ENCODE measurements around the gene FLNC.

Gene FLNC

DNA sequence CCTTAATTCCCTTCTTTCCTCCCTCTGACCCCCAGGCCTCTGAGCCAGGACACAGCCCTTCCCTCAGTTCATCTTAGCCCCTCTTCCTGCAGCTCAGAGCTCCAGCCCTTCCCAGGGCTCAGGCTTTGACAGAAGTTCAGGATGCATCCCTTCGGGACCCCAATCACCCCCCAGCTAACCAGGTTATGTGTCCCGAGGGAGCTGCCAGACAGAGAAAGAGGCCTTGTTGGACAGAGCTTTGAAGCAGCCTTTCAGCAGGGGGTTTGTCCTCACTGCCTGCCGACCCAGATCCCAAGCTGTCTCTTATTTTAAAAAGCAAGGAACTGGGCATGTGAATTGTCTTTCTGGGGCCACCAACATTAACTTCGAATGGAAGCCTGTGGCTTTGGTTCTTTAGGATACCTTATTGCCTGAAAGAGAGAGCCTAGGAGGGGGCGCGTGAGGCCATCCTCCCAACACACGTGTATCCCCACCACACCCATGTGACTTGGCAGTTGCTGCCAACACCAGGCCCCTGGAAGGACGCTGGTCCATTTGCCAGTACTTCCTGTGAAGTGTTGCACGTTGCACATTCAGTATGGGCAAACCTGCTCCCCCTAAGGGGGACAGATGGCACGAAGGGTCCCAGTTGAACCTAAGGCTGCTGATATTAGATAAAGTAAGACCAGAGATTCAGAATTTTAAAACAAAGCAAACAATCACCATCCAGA is 37.6 kb upstream of the FLNC start:
- H3F3A ChIP-seq (ENCODE audit: control insufficient read depth, insufficient read depth): no peaks in the 10 kb centered on the region
- H3K9me3 ChIP-seq (ENCODE audit: control insufficient read depth, insufficient read depth, low read length): no peaks in the 10 kb centered on the region
- H3K4me1 ChIP-seq (ENCODE audit: control insufficient read depth, low read length): peaks cover 26% of the 10 kb centered on the region
- no peaks in the 10 kb centered on the region for H3K9me2 ChIP-seq (replicated peaks; ENCODE audit: control insufficient read depth, low read length)
- H3K36me3 ChIP-seq (ENCODE audit: control insufficient read depth, low read length): peaks cover 9% of the 10 kb centered on the region; the same call in 1 of the 2 replicates
- H3K79me2 ChIP-seq (ENCODE audit: control insufficient read depth, low read length): peaks cover 4% of the 10 kb centered on the region; the same call in 1 of the 2 replicates
- H3K27me3 ChIP-seq (ENCODE audit: control insufficient read depth, low read length): peaks cover 26% of the 10 kb centered on the region
- no peak overlapping the region for H3K27ac ChIP-seq (ENCODE audit: low read depth, low read length)
- H3K4me2 ChIP-seq (ENCODE audit: low read length): peak overlapping the region; percentile 91
- peak overlapping the region; percentile 86; the same call in 1 of the 2 replicates for H3K4me3 ChIP-seq (ENCODE audit: low read length)
- no peaks in the 10 kb centered on the region for H4K20me1 ChIP-seq (ENCODE audit: control insufficient read depth, insufficient read depth, low read depth, low read length)
- TF ChIP-seq, protein P1, sequence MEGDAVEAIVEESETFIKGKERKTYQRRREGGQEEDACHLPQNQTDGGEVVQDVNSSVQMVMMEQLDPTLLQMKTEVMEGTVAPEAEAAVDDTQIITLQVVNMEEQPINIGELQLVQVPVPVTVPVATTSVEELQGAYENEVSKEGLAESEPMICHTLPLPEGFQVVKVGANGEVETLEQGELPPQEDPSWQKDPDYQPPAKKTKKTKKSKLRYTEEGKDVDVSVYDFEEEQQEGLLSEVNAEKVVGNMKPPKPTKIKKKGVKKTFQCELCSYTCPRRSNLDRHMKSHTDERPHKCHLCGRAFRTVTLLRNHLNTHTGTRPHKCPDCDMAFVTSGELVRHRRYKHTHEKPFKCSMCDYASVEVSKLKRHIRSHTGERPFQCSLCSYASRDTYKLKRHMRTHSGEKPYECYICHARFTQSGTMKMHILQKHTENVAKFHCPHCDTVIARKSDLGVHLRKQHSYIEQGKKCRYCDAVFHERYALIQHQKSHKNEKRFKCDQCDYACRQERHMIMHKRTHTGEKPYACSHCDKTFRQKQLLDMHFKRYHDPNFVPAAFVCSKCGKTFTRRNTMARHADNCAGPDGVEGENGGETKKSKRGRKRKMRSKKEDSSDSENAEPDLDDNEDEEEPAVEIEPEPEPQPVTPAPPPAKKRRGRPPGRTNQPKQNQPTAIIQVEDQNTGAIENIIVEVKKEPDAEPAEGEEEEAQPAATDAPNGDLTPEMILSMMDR (IDR thresholded peaks at IDR 0.05; ENCODE audit: low read depth, low read length, poor library complexity, severe bottlenecking): peak; percentile 20
- TF ChIP-seq EZH2phosphoT487 (IDR thresholded peaks at IDR 0.05; ENCODE audit: borderline replicate concordance, low read length): no peak

DNA sequence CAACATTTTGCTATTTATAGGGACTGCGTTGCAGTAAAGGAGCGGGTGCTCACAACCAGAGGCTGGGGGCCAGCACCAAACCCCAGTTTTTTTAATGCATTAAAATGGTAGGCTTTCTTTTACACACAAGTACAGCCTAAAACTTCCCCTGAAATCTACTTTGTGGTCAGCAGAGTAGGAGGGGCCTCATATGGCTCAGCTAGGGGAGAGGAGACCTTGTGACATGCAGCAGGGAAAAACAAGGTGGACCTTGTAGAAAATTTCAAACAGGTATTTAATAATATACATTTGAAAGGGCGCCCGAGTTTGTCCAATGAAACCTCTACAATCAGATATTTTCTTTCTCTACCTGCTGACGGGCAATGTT is 37.0 kb upstream of the FLNC start:
- TF ChIP-seq, protein P1 (IDR thresholded peaks at IDR 0.05; ENCODE audit: low read depth, low read length, poor library complexity, severe bottlenecking): no peak
- no peak for TF ChIP-seq EZH2phosphoT487 (IDR thresholded peaks at IDR 0.05; ENCODE audit: borderline replicate concordance, low read length)
- Histone ChIP-seq H3F3A (ENCODE audit: control insufficient read depth, insufficient read depth) (no peaks in the 10 kb centered on the region), H3K27ac (ENCODE audit: low read depth, low read length) (no peak overlapping the region), H3K79me2 (ENCODE audit: control insufficient read depth, low read length) (peaks cover 4% of the 10 kb centered on the region; the same call in 1 of the 2 replicates), H3K27me3 (ENCODE audit: control insufficient read depth, low read length) (peaks cover 24% of the 10 kb centered on the region), H3K4me3 (ENCODE audit: low read length) (no peak overlapping the region), H3K9me2 (replicated peaks; ENCODE audit: control insufficient read depth, low read length) (no peaks in the 10 kb centered on the region), H3K36me3 (ENCODE audit: control insufficient read depth, low read length) (peaks cover 9% of the 10 kb centered on the region; the same call in 1 of the 2 replicates), H3K4me1 (ENCODE audit: control insufficient read depth, low read length) (peaks cover 26% of the 10 kb centered on the region), H3K4me2 (ENCODE audit: low read length) (no peak overlapping the region), H4K20me1 (ENCODE audit: control insufficient read depth, insufficient read depth, low read depth, low read length) (no peaks in the 10 kb centered on the region), H3K9me3 (ENCODE audit: control insufficient read depth, insufficient read depth, low read length) (no peaks in the 10 kb centered on the region)

DNA sequence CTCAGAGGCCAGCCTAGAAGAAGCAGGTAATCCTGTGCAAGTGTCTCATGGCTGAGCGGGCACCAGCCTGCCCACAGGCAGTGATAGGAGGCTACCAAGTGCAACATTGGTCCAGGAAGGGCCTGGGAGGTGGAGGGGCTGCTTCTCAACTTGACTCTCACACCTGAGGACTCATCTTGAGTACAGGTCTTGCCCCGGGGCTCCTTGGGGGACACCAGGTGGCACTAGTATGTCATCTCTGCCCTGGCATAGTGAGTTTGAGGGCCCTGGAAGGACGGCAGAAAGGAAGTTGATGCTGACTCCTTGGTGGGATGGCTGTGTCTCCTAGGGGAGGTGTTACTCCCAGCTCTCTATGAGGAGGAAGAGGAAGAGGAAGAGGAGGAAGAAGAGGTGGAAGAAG is 36.2 kb upstream of the FLNC start:
- Histone ChIP-seq H3K27me3 (ENCODE audit: control insufficient read depth, low read length) (peaks cover 19% of the 10 kb centered on the region), H3K27ac (ENCODE audit: low read depth, low read length) (no peak overlapping the region), H3K9me2 (replicated peaks; ENCODE audit: control insufficient read depth, low read length) (no peaks in the 10 kb centered on the region), H3K4me3 (ENCODE audit: low read length) (no peak overlapping the region), H3F3A (ENCODE audit: control insufficient read depth, insufficient read depth) (no peaks in the 10 kb centered on the region), H3K9me3 (ENCODE audit: control insufficient read depth, insufficient read depth, low read length) (no peaks in the 10 kb centered on the region), H3K4me2 (ENCODE audit: low read length) (no peak overlapping the region), H3K79me2 (ENCODE audit: control insufficient read depth, low read length) (peaks cover 4% of the 10 kb centered on the region; the same call in 1 of the 2 replicates), H4K20me1 (ENCODE audit: control insufficient read depth, insufficient read depth, low read depth, low read length) (no peaks in the 10 kb centered on the region), H3K4me1 (ENCODE audit: control insufficient read depth, low read length) (peaks cover 26% of the 10 kb centered on the region), H3K36me3 (ENCODE audit: control insufficient read depth, low read length) (peaks cover 9% of the 10 kb centered on the region; the same call in 1 of the 2 replicates)
- TF ChIP-seq, protein P1 (IDR thresholded peaks at IDR 0.05; ENCODE audit: low read depth, low read length, poor library complexity, severe bottlenecking): peak; percentile 67
- no peak for TF ChIP-seq EZH2phosphoT487 (IDR thresholded peaks at IDR 0.05; ENCODE audit: borderline replicate concordance, low read length)

Measured in DOHH2 (cell line).